Endothelial cell of umbilical vein (primary cell): ENCODE data around the gene POTEG. TPM values are rescaled to one million over a fixed set of nuclear protein-coding genes. Genes with fewer than 3 reads are reported as not detected.
"Not testable (repeated sequence)": the region's sequence is repeated elsewhere in the genome, so short reads cannot be mapped to it uniquely, and the experiment has no call there.

ENCODE experiments used
- BruUV-seq: library from RNA; stranded (reverse); fragments of 400-500 nt; replicated peaks from 2 replicates; lab custom pipeline; 2021; lab: Mats Ljungman, UMichigan
- CTCF ChIA-PET: fragments of 300-600, 350-600 bp; sonication (Branson Sonifier 250); formaldehyde crosslinking; loops from one replicate; lab custom pipeline; 2021; ENCODE audit warnings: antibody characterized with exemption, inconsistent platforms; lab: Charles Lee
- POLR2A ChIA-PET: fragments of 300-600, 350-600 bp; sonication (Branson Sonifier 250); formaldehyde crosslinking; loops from one replicate; lab custom pipeline; 2021; ENCODE audit warnings: antibody characterized with exemption, inconsistent platforms; lab: Charles Lee
- DNase-seq: peaks from one replicate; pipeline ENCODE4 v3.0.0-alpha.2; 2011; ENCODE audit warnings: low read depth, low spot score
- FAIRE-seq: peaks from 2 replicates; lab custom pipeline; 2011; peaks lifted over from hg19 to GRCh38; lab: Jason Lieb, UNC
- H2AFZ ChIP-seq: 2 replicates; pipeline ENCODE4 v1.6.0; 2012; ENCODE audit warnings: low read depth, low read length, control low read depth, inconsistent platforms
- H3K27ac ChIP-seq: 2 replicates; pipeline ENCODE4 v1.5.1; 2011; ENCODE audit warnings: low read depth, mild to moderate bottlenecking, control low read depth, low read length, moderate library complexity; ENCODE audit not compliant: insufficient read depth
- H3K27me3 ChIP-seq, 2 experiments: 2 replicates each; pipeline versions ENCODE4 v1.6.0 to v1.6.1; 2011; ENCODE audit warnings: low read length in 2 of 2, mixed read lengths in 1 of 2; ENCODE audit not compliant: control insufficient read depth in 2 of 2, insufficient read depth in 2 of 2
- H3K36me3 ChIP-seq, 2 experiments: 2 replicates in 1 of 2; 3 replicates in 1 of 2; pipeline ENCODE4 v1.5.1; 2011; ENCODE audit warnings: low read length in 2 of 2, mild to moderate bottlenecking in 1 of 2, moderate library complexity in 1 of 2; ENCODE audit not compliant: control insufficient read depth in 2 of 2, insufficient read depth in 2 of 2; ENCODE audit errors: extremely low read depth in 1 of 2
- H3K4me1 ChIP-seq: 3 replicates; pipeline ENCODE4 v1.5.1; 2011; ENCODE audit warnings: mild to moderate bottlenecking, low read length; ENCODE audit not compliant: control insufficient read depth, insufficient read depth; ENCODE audit errors: extremely low read depth
- H3K4me2 ChIP-seq: 2 replicates; pipeline ENCODE4 v1.6.1; 2011; ENCODE audit warnings: low read length, control low read depth, mixed read lengths; ENCODE audit not compliant: insufficient read depth
- H3K4me3 ChIP-seq, 3 experiments: fragments of 200-600 bp in 1 of 3; sonication (generic), shearing (Covaris generic) in 1 of 3; replicated peaks in 1 of 3; 2 replicates each; pipeline ENCODE4 v1.5.1; 2011 to 2016; ENCODE audit warnings: control low read depth in 3 of 3, low read length in 3 of 3, mild to moderate bottlenecking in 2 of 3, inconsistent platforms in 1 of 3, low read depth in 1 of 3, moderate library complexity in 1 of 3; ENCODE audit not compliant: insufficient read depth in 1 of 3
- H3K79me2 ChIP-seq: 2 replicates; pipeline ENCODE4 v1.6.0; 2012; ENCODE audit warnings: low read length, inconsistent platforms; ENCODE audit not compliant: control insufficient read depth, insufficient read depth
- H3K9ac ChIP-seq: replicated peaks from 2 replicates; pipeline ENCODE3; 2011; ENCODE audit warnings: low read length, control low read depth; ENCODE audit not compliant: insufficient read depth; ENCODE audit errors: extremely low read depth
- H3K9me1 ChIP-seq: replicated peaks from 3 replicates; pipeline ENCODE4 v1.6.0; 2011; ENCODE audit warnings: mild to moderate bottlenecking, low read length; ENCODE audit not compliant: control insufficient read depth, insufficient read depth; ENCODE audit errors: extremely low read depth
- H3K9me3 ChIP-seq: replicated peaks from 2 replicates; pipeline ENCODE4 v1.5.1; 2012; ENCODE audit warnings: low read length, inconsistent platforms; ENCODE audit not compliant: control insufficient read depth, insufficient read depth
- H4K20me1 ChIP-seq: replicated peaks from 2 replicates; pipeline ENCODE3; 2011; ENCODE audit warnings: mild to moderate bottlenecking, low read length; ENCODE audit not compliant: control insufficient read depth, insufficient read depth; ENCODE audit errors: extremely low read depth
- dilution Hi-C: fragments of 300-500 bp; cut with MboI; formaldehyde crosslinking; loops from one replicate; pipeline ENCODE4 v1.15.0; 2019; ENCODE audit warnings: low sequenced_read_pairs; ENCODE audit not compliant: extremely low pct_ligation_motif_present
- intact Hi-C: fragments of 100-400 bp; cut with micrococcal nuclease; formaldehyde crosslinking; loops from one replicate; pipeline ENCODE4 v1.10.0; 2022
- polyA plus RNA-seq, 4 experiments: library from polyadenylated mRNA; depleted of rRNA in 3 of 4; stranded (reverse) in 3 of 4; unstranded in 1 of 4; fragments of >200 nt; gene quantifications; 2 replicates each; pipeline versions ENCODE4 v1.2.1 to v1.2.3, GENCODE V29; 2011 to 2012; ENCODE audit warnings: missing spikeins in 1 of 4
- total RNA-seq: library from RNA; stranded (reverse); gene quantifications from 2 replicates; pipeline ENCODE4 v1.2.3, GENCODE V29; 2021

Gene POTEG
- total and polyA plus RNA-seq, 2 donors (not counting 3 experiments of a cell fraction or from before 2014, with no cell fraction given) = not detected

DNA sequence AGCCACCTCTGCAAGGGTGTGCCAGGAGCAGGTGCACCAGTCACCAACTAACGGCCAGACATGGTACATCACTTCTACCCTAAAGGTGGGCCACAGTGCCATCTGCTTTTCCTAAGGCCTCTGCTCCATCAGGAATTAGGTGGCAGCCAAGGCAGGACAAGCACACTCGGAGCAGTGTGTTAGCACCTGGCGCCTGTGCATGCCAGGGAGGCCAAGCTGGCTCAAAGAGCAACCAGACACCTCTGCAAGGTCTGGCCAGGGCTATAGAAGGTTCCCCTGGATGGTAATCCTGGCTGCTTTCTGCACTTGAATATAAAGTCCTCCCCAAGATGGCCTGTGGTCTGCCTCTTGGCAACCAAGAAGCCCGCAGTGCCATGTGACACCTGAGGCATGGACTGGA lies 45.4 kb downstream of the POTEG start:
- H3K9me3 ChIP-seq, H3K4me3 ChIP-seq, POLR2A ChIA-PET, H3K79me2 ChIP-seq, H3K9ac ChIP-seq, H3K27ac ChIP-seq, BruUV-seq, dilution Hi-C loops, H2AFZ ChIP-seq, FAIRE-seq, H3K36me3 ChIP-seq, intact Hi-C loops, H3K4me1 ChIP-seq, CTCF ChIA-PET, H3K4me2 ChIP-seq, H3K9me1 ChIP-seq, H4K20me1 ChIP-seq, DNase-seq, H3K27me3 ChIP-seq: not testable (repeated sequence)

- H3K79me2 ChIP-seq, DNase-seq, CTCF ChIA-PET, POLR2A ChIA-PET, H3K9ac ChIP-seq, H3K4me3 ChIP-seq, H3K27me3 ChIP-seq, H2AFZ ChIP-seq, BruUV-seq, H3K9me3 ChIP-seq, intact Hi-C loops, FAIRE-seq, H3K9me1 ChIP-seq, H3K27ac ChIP-seq, dilution Hi-C loops, H3K4me2 ChIP-seq, H3K4me1 ChIP-seq, H3K36me3 ChIP-seq, H4K20me1 ChIP-seq: not testable (repeated sequence)
These were observed 47.1 kb downstream of the POTEG start for GRCh38 chr14:19386996-19387395.

DNA sequence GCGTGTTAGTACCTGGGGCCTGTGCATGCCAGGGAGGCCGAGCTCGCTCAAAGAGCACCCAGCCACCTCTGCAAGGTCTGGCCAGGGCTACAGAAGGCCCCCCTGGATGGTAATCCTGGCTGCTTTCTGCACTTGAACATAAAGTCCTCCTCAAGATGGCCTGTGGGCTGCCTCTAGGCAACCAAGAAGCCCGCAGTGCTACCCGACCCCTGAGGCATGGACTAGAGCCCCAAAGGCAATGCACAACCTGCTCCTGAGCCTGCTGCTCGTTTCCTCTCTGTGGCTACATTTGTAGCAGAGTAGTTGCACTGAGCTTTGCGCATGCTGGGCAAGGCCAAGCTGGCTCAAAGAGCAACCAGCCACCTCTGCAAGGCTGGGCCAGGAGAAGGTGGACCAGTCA lies 47.8 kb downstream of the POTEG start:
- H3K27ac ChIP-seq, POLR2A ChIA-PET, H4K20me1 ChIP-seq, CTCF ChIA-PET, dilution Hi-C loops, BruUV-seq, H3K9me1 ChIP-seq, H3K4me1 ChIP-seq, H3K36me3 ChIP-seq, H3K9ac ChIP-seq, H2AFZ ChIP-seq, H3K9me3 ChIP-seq, DNase-seq, H3K27me3 ChIP-seq, intact Hi-C loops, H3K4me2 ChIP-seq, H3K4me3 ChIP-seq, FAIRE-seq, H3K79me2 ChIP-seq: not testable (repeated sequence)

GRCh38 chr14:19384088-19384781 lies 49.9 kb downstream of the POTEG start:
- dilution Hi-C loops, H3K27ac ChIP-seq, H3K27me3 ChIP-seq, intact Hi-C loops, H2AFZ ChIP-seq, POLR2A ChIA-PET, H3K36me3 ChIP-seq, H3K9me1 ChIP-seq, H3K9me3 ChIP-seq, FAIRE-seq, BruUV-seq, H3K9ac ChIP-seq, H4K20me1 ChIP-seq, CTCF ChIA-PET, H3K4me1 ChIP-seq, H3K4me3 ChIP-seq, H3K79me2 ChIP-seq, H3K4me2 ChIP-seq, DNase-seq: not testable (repeated sequence)
